Neural progenitor cell (in vitro differentiated cells): Measurements from ENCODE around the gene OVOL2. TPM values are rescaled to one million over a fixed set of nuclear protein-coding genes. Genes with fewer than 3 reads are reported as not detected.
A peak's percentile ranks its signal among the peaks of the same experiment; 100 is the strongest.
"Not testable (repeated sequence)": the region's sequence is repeated elsewhere in the genome, so short reads cannot be mapped to it uniquely, and the experiment has no call there.

Experiments
- DNase-seq: peaks from one replicate; pipeline ENCODE4 v3.0.0-alpha.2; 2016; ENCODE audit warnings: low spot score
- H2AFZ ChIP-seq: fragments of 200-600 bp; sonication (generic); replicated peaks from 2 replicates; pipeline ENCODE4 v1.6.1; 2016; ENCODE audit warnings: antibody characterized with exemption
- H3F3A ChIP-seq: fragments of 200-600 bp; sonication (generic); 2 replicates; pipeline ENCODE4 v1.6.1; 2016; ENCODE audit warnings: antibody characterized with exemption, low read depth
- H3K27ac ChIP-seq: fragments of 200-600 bp; sonication (generic); 2 replicates; pipeline ENCODE4 v1.5.1; 2016; ENCODE audit warnings: mild to moderate bottlenecking
- H3K27me3 ChIP-seq: fragments of 200-600 bp; sonication (generic); 2 replicates; pipeline ENCODE4 v1.6.1; 2016; ENCODE audit warnings: mild to moderate bottlenecking, moderate library complexity
- H3K36me3 ChIP-seq: fragments of 200-600 bp; sonication (generic); 2 replicates; pipeline ENCODE4 v1.5.1; 2016
- H3K4me1 ChIP-seq: fragments of 200-600 bp; sonication (generic); 2 replicates; pipeline ENCODE4 v1.6.1; 2016; ENCODE audit warnings: mixed run types
- H3K4me2 ChIP-seq: fragments of 200-600 bp; sonication (generic); 2 replicates; pipeline ENCODE4 v1.6.1; 2016
- H3K4me3 ChIP-seq: fragments of 200-600 bp; sonication (generic); 2 replicates; pipeline ENCODE4 v1.5.1; 2016
- H3K79me2 ChIP-seq: fragments of 200-600 bp; sonication (generic); 2 replicates; pipeline ENCODE4 v1.6.1; 2016; ENCODE audit warnings: low read depth
- H3K9ac ChIP-seq: fragments of 200-600 bp; sonication (generic); 2 replicates; pipeline ENCODE4 v1.6.1; 2016
- H3K9me3 ChIP-seq: fragments of 200-600 bp; sonication (generic); 2 replicates; pipeline ENCODE4 v1.5.1; 2016; ENCODE audit warnings: low read depth
- H4K20me1 ChIP-seq: fragments of 200-600 bp; sonication (generic); 2 replicates; pipeline ENCODE4 v1.6.1; 2016; ENCODE audit warnings: low read depth
- H3K27ac Mint-ChIP-seq: 3 replicates; pipeline ENCODE4 v1.8.0; 2021; ENCODE audit warnings: mixed read lengths
- H3K27me3 Mint-ChIP-seq: 2 replicates; pipeline ENCODE4 v1.8.0; 2022; ENCODE audit warnings: low read depth, mild to moderate bottlenecking, inconsistent platforms, moderate library complexity, mixed read lengths; ENCODE audit not compliant: insufficient read depth
- H3K36me3 Mint-ChIP-seq: 3 replicates; pipeline ENCODE4 v1.8.0; 2021; ENCODE audit warnings: mixed read lengths
- H3K4me1 Mint-ChIP-seq: 3 replicates; pipeline ENCODE4 v1.8.0; 2021; ENCODE audit warnings: mixed read lengths
- H3K4me3 Mint-ChIP-seq: 3 replicates; pipeline ENCODE4 v1.8.0; 2021; ENCODE audit warnings: mild to moderate bottlenecking, moderate library complexity, mixed read lengths
- H3K9me3 Mint-ChIP-seq: 3 replicates; pipeline ENCODE4 v1.8.0; 2020; ENCODE audit warnings: mixed read lengths
- CTCF ChIP-seq: fragments of 200-600 bp; sonication (generic); IDR thresholded peaks from 2 replicates; pipeline ENCODE4 v1.5.1; 2017; ENCODE audit warnings: antibody characterized with exemption, mild to moderate bottlenecking
- EZH2 ChIP-seq: fragments of 200-600 bp; sonication (generic); IDR thresholded peaks from 2 replicates; pipeline ENCODE4 v1.6.1; 2017; ENCODE audit warnings: antibody characterized with exemption, mild to moderate bottlenecking, moderate library complexity
- EZH2phosphoT487 ChIP-seq: fragments of 200-600 bp; sonication (generic); IDR thresholded peaks from 2 replicates; pipeline ENCODE4 v1.6.1; 2017; ENCODE audit warnings: antibody characterized with exemption
- total RNA-seq: library from RNA; depleted of rRNA; stranded (reverse); fragments of >200 nt; gene quantifications from 2 replicates; pipeline ENCODE4 v1.2.3, GENCODE V29; 2015; ENCODE audit warnings: low replicate concordance

Gene OVOL2
- total RNA-seq, 1 donor from 2014 or later, result 0.62 TPM

- DNase-seq, result no peak
These were observed 26.7 kb downstream of the OVOL2 start for GRCh38 chr20:18031050-18031449.

GRCh38 chr20:18030020-18030419 is 27.7 kb downstream of the OVOL2 start:
- peaks cover 20% of the 10 kb centered on the region for H3K4me1 Mint-ChIP-seq
- no peaks in the 10 kb centered on the region for H3K27me3 ChIP-seq
- no peak overlapping the region for H3K27ac Mint-ChIP-seq
- TF ChIP-seq EZH2, result no peak
- TF ChIP-seq CTCF, result no peak
- TF ChIP-seq EZH2phosphoT487, result no peak
- no peak overlapping the region for H3K27ac ChIP-seq
- H3K79me2 ChIP-seq, result no peaks in the 10 kb centered on the region
- no peaks in the 10 kb centered on the region for H3K9me3 ChIP-seq
- peaks cover 31% of the 10 kb centered on the region for H3K4me1 ChIP-seq
- no peak overlapping the region for H3K9ac ChIP-seq
- no peaks in the 10 kb centered on the region for H3K36me3 ChIP-seq
- no peaks in the 10 kb centered on the region for H4K20me1 ChIP-seq
- H3K4me2 ChIP-seq, result no peak overlapping the region
- H3K27me3 Mint-ChIP-seq, result peaks cover 6% of the 10 kb centered on the region
- no peak overlapping the region for H3K4me3 Mint-ChIP-seq
- H2AFZ ChIP-seq, result peak overlapping the region; percentile 52
- H3K9me3 Mint-ChIP-seq, result no peaks in the 10 kb centered on the region
- H3K36me3 Mint-ChIP-seq, result no peaks in the 10 kb centered on the region
- H3K4me3 ChIP-seq, result no peak overlapping the region
- no peak for DNase-seq
- H3F3A ChIP-seq, result peaks cover 23% of the 10 kb centered on the region

More at GRCh38 chr20:18031050-18031449, 26.7 kb downstream of the OVOL2 start:
- no peaks in the 10 kb centered on the region for H3K27me3 ChIP-seq
- H3K36me3 Mint-ChIP-seq, result no peaks in the 10 kb centered on the region
- no peaks in the 10 kb centered on the region for H4K20me1 ChIP-seq
- H3K4me3 Mint-ChIP-seq, result no peak overlapping the region
- no peak overlapping the region for H3K27ac ChIP-seq
- H3K27ac Mint-ChIP-seq, result no peak overlapping the region
- H3K4me1 ChIP-seq, result peaks cover 31% of the 10 kb centered on the region
- H3K4me2 ChIP-seq, result no peak overlapping the region
- no peak overlapping the region for H2AFZ ChIP-seq
- peaks cover 20% of the 10 kb centered on the region for H3K4me1 Mint-ChIP-seq
- H3K9me3 ChIP-seq, result no peaks in the 10 kb centered on the region
- peaks cover 6% of the 10 kb centered on the region for H3K27me3 Mint-ChIP-seq
- H3F3A ChIP-seq, result peaks cover 23% of the 10 kb centered on the region
- H3K9me3 Mint-ChIP-seq, result no peaks in the 10 kb centered on the region
- H3K79me2 ChIP-seq, result no peaks in the 10 kb centered on the region
- H3K4me3 ChIP-seq, result no peak overlapping the region
- H3K36me3 ChIP-seq, result no peaks in the 10 kb centered on the region
- no peak for TF ChIP-seq CTCF
- H3K9ac ChIP-seq, result no peak overlapping the region

GRCh38 chr20:18027011-18027410 is 30.7 kb downstream of the OVOL2 start:
- H3K9me3 Mint-ChIP-seq, H3K36me3 ChIP-seq, H3F3A ChIP-seq, H3K4me2 ChIP-seq, H3K27ac Mint-ChIP-seq, H3K9me3 ChIP-seq, H3K9ac ChIP-seq, H3K36me3 Mint-ChIP-seq, H3K4me1 ChIP-seq, DNase-seq, H3K4me3 ChIP-seq, H2AFZ ChIP-seq, H3K4me3 Mint-ChIP-seq, H3K27ac ChIP-seq, H3K79me2 ChIP-seq, H3K4me1 Mint-ChIP-seq, H4K20me1 ChIP-seq, H3K27me3 ChIP-seq: not testable (repeated sequence)
- H3K27me3 Mint-ChIP-seq, result peaks cover 12% of the 10 kb centered on the region

- Histone ChIP-seq H3K36me3 (no peaks in the 10 kb centered on the region), H4K20me1 (no peaks in the 10 kb centered on the region), H3K9ac (no peak overlapping the region), H3K4me2 (no peak overlapping the region), H3K4me3 (no peak overlapping the region), H3K4me1 (no peaks in the 10 kb centered on the region), H3K9me3 (no peaks in the 10 kb centered on the region), H3K27ac (no peak overlapping the region), H2AFZ (no peak overlapping the region), H3K27me3 (no peaks in the 10 kb centered on the region), H3K79me2 (no peaks in the 10 kb centered on the region), H3F3A (peaks cover 3% of the 10 kb centered on the region)
- H3K27ac Mint-ChIP-seq, result no peak overlapping the region
- peaks cover 15% of the 10 kb centered on the region for H3K27me3 Mint-ChIP-seq
- no peak for DNase-seq
- TF ChIP-seq EZH2phosphoT487 (no peak), EZH2 (no peak), CTCF (no peak)
- H3K4me3 Mint-ChIP-seq, result no peak overlapping the region
- peaks cover 3% of the 10 kb centered on the region for H3K9me3 Mint-ChIP-seq
- H3K36me3 Mint-ChIP-seq, result no peaks in the 10 kb centered on the region
- no peaks in the 10 kb centered on the region for H3K4me1 Mint-ChIP-seq
These were observed 33.0 kb downstream of the OVOL2 start for GRCh38 chr20:18024606-18025127.
